Trophoblast cell (in vitro differentiated cells and primary cell): ENCODE data around the gene TIMM22.

Experiments
- DNase-seq, 2 donors: peaks; one replicate each; pipeline ENCODE4 v3.0.0-alpha.2; 2016
- H2AFZ ChIP-seq: 2 replicates; pipeline ENCODE4 v1.6.1; 2013; ENCODE audit warnings: low read length, moderate library complexity, mild to moderate bottlenecking; ENCODE audit not compliant: insufficient read depth, poor library complexity
- H2AK5ac ChIP-seq: 2 replicates; pipeline ENCODE4 v1.6.1; 2013; ENCODE audit warnings: mild to moderate bottlenecking, low read length
- H2BK120ac ChIP-seq: 2 replicates; pipeline ENCODE4 v1.6.1; 2013; ENCODE audit warnings: low read length, mild to moderate bottlenecking, moderate library complexity; ENCODE audit not compliant: insufficient read depth, poor library complexity
- H2BK12ac ChIP-seq: 2 replicates; pipeline ENCODE4 v1.6.1; 2013; ENCODE audit warnings: mild to moderate bottlenecking, low read length, moderate library complexity
- H2BK5ac ChIP-seq: 2 replicates; pipeline ENCODE4 v1.6.1; 2013; ENCODE audit warnings: low read length, low read depth, moderate library complexity, mild to moderate bottlenecking; ENCODE audit not compliant: poor library complexity
- H3K14ac ChIP-seq: 2 replicates; pipeline ENCODE4 v1.6.1; 2013; ENCODE audit warnings: mild to moderate bottlenecking, low read length
- H3K18ac ChIP-seq: 2 replicates; pipeline ENCODE4 v1.6.1; 2013; ENCODE audit warnings: mild to moderate bottlenecking, low read length
- H3K23ac ChIP-seq: 2 replicates; pipeline ENCODE4 v1.6.1; 2013; ENCODE audit warnings: low read length
- H3K27ac ChIP-seq: 2 replicates; pipeline ENCODE4 v1.5.1; 2013; ENCODE audit warnings: low read depth, mild to moderate bottlenecking, inconsistent platforms, low read length, moderate library complexity
- H3K27me3 ChIP-seq: 2 replicates; pipeline ENCODE4 v1.6.1; 2013; ENCODE audit warnings: inconsistent platforms, mild to moderate bottlenecking, low read length, moderate library complexity; ENCODE audit not compliant: insufficient read depth
- H3K36me3 ChIP-seq, 2 experiments: 1 replicate in 1 of 2; 2 replicates in 1 of 2; pipeline ENCODE4 v1.6.1; 2013; ENCODE audit warnings: low read length in 2 of 2, mild to moderate bottlenecking in 2 of 2, moderate library complexity in 1 of 2; ENCODE audit not compliant: insufficient read depth in 2 of 2, control insufficient read depth in 1 of 2
- H3K4ac ChIP-seq: 2 replicates; pipeline ENCODE4 v1.6.1; 2013; ENCODE audit warnings: low read depth, mild to moderate bottlenecking, low read length, moderate library complexity
- H3K4me1 ChIP-seq, 2 experiments: 1 replicate in 1 of 2; 2 replicates in 1 of 2; pipeline ENCODE4 v1.6.1; 2013; ENCODE audit warnings: low read length in 2 of 2, mild to moderate bottlenecking in 2 of 2, moderate library complexity in 1 of 2; ENCODE audit not compliant: insufficient read depth in 2 of 2, control insufficient read depth in 1 of 2
- H3K4me2 ChIP-seq: 2 replicates; pipeline ENCODE4 v1.6.1; 2013; ENCODE audit warnings: inconsistent platforms, mild to moderate bottlenecking, low read length, moderate library complexity
- H3K4me3 ChIP-seq: 2 replicates; pipeline ENCODE4 v1.5.1; 2013; ENCODE audit warnings: mild to moderate bottlenecking, low read depth, low read length, inconsistent platforms
- H3K79me1 ChIP-seq: one replicate; pipeline ENCODE4 v1.6.1; 2013; ENCODE audit warnings: low read length
- H3K79me2 ChIP-seq: 2 replicates; pipeline ENCODE4 v1.6.1; 2013; ENCODE audit warnings: low read length, mild to moderate bottlenecking; ENCODE audit not compliant: control insufficient read depth, insufficient read depth, poor library complexity
- H3K9ac ChIP-seq: 2 replicates; pipeline ENCODE4 v1.6.1; 2013; ENCODE audit warnings: mild to moderate bottlenecking, low read length
- H3K9me3 ChIP-seq: 2 replicates; pipeline ENCODE4 v1.6.1; 2013; ENCODE audit warnings: low read depth, mild to moderate bottlenecking, control low read depth, inconsistent platforms, low read length; ENCODE audit not compliant: insufficient read depth
- H4K12ac ChIP-seq: 2 replicates; pipeline ENCODE4 v1.6.1; 2013; ENCODE audit warnings: low read depth, mild to moderate bottlenecking, low read length, moderate library complexity
- H4K8ac ChIP-seq: 2 replicates; pipeline ENCODE4 v1.6.1; 2013; ENCODE audit warnings: low read depth, mild to moderate bottlenecking, low read length, moderate library complexity
- H4K91ac ChIP-seq: one replicate; pipeline ENCODE4 v1.6.1; 2013; ENCODE audit warnings: low read depth, mild to moderate bottlenecking, low read length, moderate library complexity
- WGBS: extraction: QIAGEN DNeasy Blood & Tissue Kit; methylation state at CpG from one replicate; pipeline ENCODE4 v1.1.7; 2013; ENCODE audit warnings: missing lambda C conversion rate; ENCODE audit not compliant: insufficient read length, insufficient coverage; ENCODE audit errors: extremely low coverage; 5-methylcytosine and 5-hydroxymethylcytosine counted together

The TIMM22 gene

DNA sequence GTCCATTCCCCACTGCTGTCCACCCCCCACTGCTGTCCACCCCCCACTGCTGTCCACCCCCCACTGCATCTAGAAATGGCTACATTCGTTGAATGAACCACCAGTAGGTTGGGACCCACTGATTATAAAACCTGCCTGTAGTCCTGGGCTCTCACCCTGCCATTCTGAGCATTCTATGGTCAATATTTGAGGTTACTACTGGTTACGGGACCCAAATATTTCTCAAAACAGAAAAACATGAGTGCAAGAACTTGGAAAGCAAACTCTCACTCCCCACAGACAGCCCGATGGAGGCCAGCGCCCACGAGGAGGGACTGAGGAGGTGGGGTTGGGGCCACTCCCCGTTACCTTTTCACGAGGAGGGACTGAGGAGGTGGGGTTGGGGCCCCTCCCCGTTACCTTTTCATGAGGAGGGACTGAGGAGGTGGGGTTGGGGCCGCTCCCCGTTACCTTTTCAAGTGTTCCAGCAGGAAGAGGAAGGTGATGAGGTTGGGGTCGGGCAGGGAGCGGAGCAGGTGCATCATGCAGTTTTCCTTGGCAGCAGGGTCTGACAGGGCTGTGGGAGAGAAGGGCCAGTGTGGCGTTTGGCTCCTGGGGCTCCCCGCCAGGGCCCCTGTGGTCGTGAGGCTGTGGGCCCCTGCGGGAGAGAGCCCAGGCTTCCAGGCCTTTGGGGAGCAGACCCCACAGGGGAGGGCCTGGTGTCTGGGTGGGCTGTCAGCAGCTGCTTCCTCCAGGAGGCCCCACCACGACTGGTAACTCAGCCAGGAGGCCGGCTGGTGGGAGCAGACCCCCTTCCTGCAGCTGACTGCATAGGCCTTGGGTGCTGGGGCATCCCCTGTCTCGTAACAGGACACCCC is 12.5 kb downstream of the TIMM22 start:
- no peaks in the 10 kb centered on the region for H3K79me1 ChIP-seq
- DNase-seq, result no peak
- peaks cover 7 to 14% of the 10 kb centered on the region in 2 experiments for H3K4me1 ChIP-seq
- no peak overlapping the region for H2BK12ac ChIP-seq
- H2AK5ac ChIP-seq, result no peak overlapping the region
- no peaks in the 10 kb centered on the region for H3K79me2 ChIP-seq
- H3K4ac ChIP-seq, result no peak overlapping the region
- H4K91ac ChIP-seq, result no peak overlapping the region
- H3K4me3 ChIP-seq, result no peak overlapping the region
- no peak overlapping the region for H3K9ac ChIP-seq
- no peak overlapping the region for H2BK5ac ChIP-seq
- no peak overlapping the region for H2AFZ ChIP-seq
- no peak overlapping the region for H3K14ac ChIP-seq
- no peaks in the 10 kb centered on the region for H3K27me3 ChIP-seq
- H3K9me3 ChIP-seq, result no peaks in the 10 kb centered on the region
- H3K4me2 ChIP-seq, result no peak overlapping the region
- H3K36me3 ChIP-seq, result peaks cover 46 to 47% of the 10 kb centered on the region in 2 experiments
- no peak overlapping the region for H3K18ac ChIP-seq
- no peak overlapping the region for H4K8ac ChIP-seq
- no peak overlapping the region for H2BK120ac ChIP-seq
- H3K27ac ChIP-seq, result no peak overlapping the region
- no peak overlapping the region for H4K12ac ChIP-seq
- no peak overlapping the region for H3K23ac ChIP-seq
- WGBS, result no CpG with 5 or more reads among the region's 19 CpGs

DNA sequence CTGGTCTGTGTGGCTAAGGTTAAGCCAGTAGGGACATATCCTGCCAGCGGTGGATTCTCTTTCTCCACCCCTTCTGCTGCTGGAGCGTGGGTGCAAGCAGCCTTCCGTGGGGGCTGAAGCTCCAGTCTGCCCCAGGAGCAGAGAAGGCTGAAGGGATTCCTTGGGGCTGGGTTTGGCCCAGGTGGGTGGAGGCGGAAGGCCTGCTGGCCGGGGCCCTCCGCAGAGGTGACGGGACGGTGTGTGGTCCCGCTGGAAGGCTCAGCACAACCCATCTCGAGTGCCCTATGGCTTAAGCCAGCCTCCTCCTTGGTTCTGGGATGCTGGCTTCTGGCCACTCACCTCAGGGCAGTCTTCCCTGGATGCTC is 13.1 kb downstream of the TIMM22 start:
- H3K36me3 ChIP-seq, result peaks cover 42% of the 10 kb centered on the region in 2 experiments
- peaks cover 7 to 9% of the 10 kb centered on the region in 2 experiments for H3K4me1 ChIP-seq
- no peak overlapping the region for H4K91ac ChIP-seq
- H2AFZ ChIP-seq, result no peak overlapping the region
- H4K8ac ChIP-seq, result no peak overlapping the region
- no peak overlapping the region for H2BK120ac ChIP-seq
- H2AK5ac ChIP-seq, result no peak overlapping the region
- H3K18ac ChIP-seq, result no peak overlapping the region
- no CpG with 5 or more reads among the region's 10 CpGs for WGBS
- no peak for DNase-seq
- H3K4me2 ChIP-seq, result no peak overlapping the region
- no peak overlapping the region for H3K27ac ChIP-seq
- H3K9ac ChIP-seq, result no peak overlapping the region
- no peaks in the 10 kb centered on the region for H3K79me2 ChIP-seq
- H4K12ac ChIP-seq, result no peak overlapping the region
- H3K14ac ChIP-seq, result no peak overlapping the region
- H3K79me1 ChIP-seq, result no peaks in the 10 kb centered on the region
- H3K4me3 ChIP-seq, result no peak overlapping the region
- no peaks in the 10 kb centered on the region for H3K27me3 ChIP-seq
- no peak overlapping the region for H3K23ac ChIP-seq
- no peak overlapping the region for H2BK5ac ChIP-seq
- H3K4ac ChIP-seq, result no peak overlapping the region
- no peak overlapping the region for H2BK12ac ChIP-seq
- H3K9me3 ChIP-seq, result no peaks in the 10 kb centered on the region

DNA sequence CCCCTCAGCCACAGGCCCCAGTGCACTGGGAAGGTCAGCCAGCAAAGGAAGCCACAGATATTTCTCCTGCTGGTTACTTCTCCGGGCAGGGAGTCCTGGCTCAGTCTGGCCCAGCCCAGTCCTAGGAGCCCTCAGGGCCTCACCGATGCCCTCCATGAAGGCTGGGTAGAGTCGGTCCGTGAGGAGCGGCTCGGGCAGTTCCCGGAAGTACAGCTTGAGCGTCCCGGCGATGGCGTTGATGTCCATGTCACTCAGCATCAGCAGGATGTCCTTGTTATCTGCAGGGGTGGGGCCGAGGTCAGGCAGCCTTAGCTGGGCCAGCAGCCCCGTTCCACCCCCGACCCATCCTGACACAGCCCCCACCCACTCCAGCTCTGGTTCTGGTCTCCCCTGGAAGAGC is 13.7 kb downstream of the TIMM22 start:
- no CpG with 5 or more reads among the region's 14 CpGs for WGBS
- Histone ChIP-seq H3K4ac (no peak overlapping the region), H4K12ac (no peak overlapping the region), H3K9ac (no peak overlapping the region), H3K27me3 (no peaks in the 10 kb centered on the region), H2AFZ (no peak overlapping the region), H2BK5ac (no peak overlapping the region), H3K79me2 (no peaks in the 10 kb centered on the region), H3K9me3 (no peaks in the 10 kb centered on the region), H3K4me1 (peaks cover 4 to 5% of the 10 kb centered on the region in 2 experiments), H3K14ac (no peak overlapping the region), H2BK12ac (no peak overlapping the region), H3K23ac (no peak overlapping the region), H4K8ac (no peak overlapping the region), H3K79me1 (no peaks in the 10 kb centered on the region), H3K36me3 (peaks cover 39% of the 10 kb centered on the region in 2 experiments), H3K4me2 (no peak overlapping the region), H2AK5ac (no peak overlapping the region), H3K18ac (no peak overlapping the region), H2BK120ac (no peak overlapping the region), H3K4me3 (no peak overlapping the region), H4K91ac (no peak overlapping the region), H3K27ac (no peak overlapping the region)
- no peak for DNase-seq

DNA sequence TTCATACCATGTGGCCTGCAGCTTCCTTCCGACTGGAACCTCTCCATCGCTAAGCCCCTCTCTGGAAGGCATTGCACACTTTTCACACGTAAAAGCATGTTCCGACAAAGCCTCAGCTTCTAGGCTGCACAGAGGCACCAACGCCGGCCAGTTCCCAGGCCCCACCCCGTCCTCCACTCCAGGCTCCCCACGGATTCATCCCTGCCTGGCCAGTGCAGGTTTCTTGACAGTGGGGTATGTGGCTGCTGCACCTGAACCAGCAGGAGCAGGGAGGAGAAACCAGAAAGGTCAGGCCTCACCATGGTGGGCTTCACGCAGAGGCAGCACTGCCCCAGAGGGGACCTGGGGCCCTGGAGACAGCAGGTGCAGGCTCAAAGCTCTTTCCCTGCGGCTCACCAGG is 14.2 kb downstream of the TIMM22 start:
- no peak overlapping the region for H3K4me2 ChIP-seq
- H3K4me1 ChIP-seq, result peaks cover 2 to 3% of the 10 kb centered on the region in 2 experiments
- DNase-seq, result no peak
- no peaks in the 10 kb centered on the region for H3K79me1 ChIP-seq
- H3K27ac ChIP-seq, result no peak overlapping the region
- H4K12ac ChIP-seq, result no peak overlapping the region
- H3K4me3 ChIP-seq, result no peak overlapping the region
- no peak overlapping the region for H2AK5ac ChIP-seq
- WGBS, result no CpG with 5 or more reads among the region's 10 CpGs
- no peak overlapping the region for H2BK12ac ChIP-seq
- H2AFZ ChIP-seq, result no peak overlapping the region
- H3K18ac ChIP-seq, result no peak overlapping the region
- H4K91ac ChIP-seq, result no peak overlapping the region
- H3K27me3 ChIP-seq, result no peaks in the 10 kb centered on the region
- H2BK5ac ChIP-seq, result no peak overlapping the region
- H2BK120ac ChIP-seq, result no peak overlapping the region
- H3K4ac ChIP-seq, result no peak overlapping the region
- no peaks in the 10 kb centered on the region for H3K9me3 ChIP-seq
- H3K14ac ChIP-seq, result no peak overlapping the region
- no peaks in the 10 kb centered on the region for H3K79me2 ChIP-seq
- no peak overlapping the region for H4K8ac ChIP-seq
- no peak overlapping the region for H3K9ac ChIP-seq
- no peak overlapping the region for H3K23ac ChIP-seq
- H3K36me3 ChIP-seq, result peaks cover 39% of the 10 kb centered on the region in 2 experiments
